Activated T-cell treated with anti-CD3 and anti-CD28 coated beads, Interleukin-2, amount 50 U/mL, for 1 hour (primary cell): ENCODE data around the gene XYLT1.
A peak's percentile ranks its signal among the peaks of the same experiment; 100 is the strongest.
"Not testable (repeated sequence)": the region's sequence is repeated elsewhere in the genome, so short reads cannot be mapped to it uniquely, and the experiment has no call there.

ENCODE experiments used
- DNase-seq: peaks from one replicate; pipeline ENCODE4 v3.0.0-alpha.2; 2020

The XYLT1 gene

GRCh38 chr16:17423221-17423620, 47.5 kb downstream of the XYLT1 start:
- no peak for DNase-seq

GRCh38 chr16:17420816-17421215, 49.9 kb downstream of the XYLT1 start:
- no peak for DNase-seq

- DNase-seq = no peak
These were observed 51.5 kb downstream of the XYLT1 start for GRCh38 chr16:17419266-17419665.

- DNase-seq = no peak
These were observed 53.0 kb downstream of the XYLT1 start for GRCh38 chr16:17417740-17418139.

GRCh38 chr16:17416461-17417311, 54.1 kb downstream of the XYLT1 start:
- peak; percentile 53 for DNase-seq

- DNase-seq = no peak
These were observed 55.8 kb downstream of the XYLT1 start for GRCh38 chr16:17414916-17415315.

DNA sequence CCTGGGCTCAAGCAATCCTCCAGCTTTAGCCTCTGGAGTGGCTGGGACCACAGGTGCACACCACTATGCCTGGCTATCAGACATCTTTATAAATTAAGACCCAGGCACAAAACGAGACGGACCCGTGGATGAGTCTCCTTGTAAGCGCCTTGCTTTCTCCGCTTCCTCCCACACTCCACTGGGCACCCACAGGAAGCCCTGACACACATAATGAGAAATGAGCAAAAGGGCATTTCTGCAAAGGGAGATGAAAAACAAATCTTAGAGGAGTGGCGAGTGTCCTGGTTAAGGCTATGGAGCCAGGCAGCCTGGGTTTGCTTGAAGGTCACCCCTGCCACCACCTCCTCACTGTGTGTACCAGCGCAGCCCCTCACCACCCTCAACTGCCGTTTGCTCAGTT, 56.3 kb downstream of the XYLT1 start:
- no peak for DNase-seq

DNA sequence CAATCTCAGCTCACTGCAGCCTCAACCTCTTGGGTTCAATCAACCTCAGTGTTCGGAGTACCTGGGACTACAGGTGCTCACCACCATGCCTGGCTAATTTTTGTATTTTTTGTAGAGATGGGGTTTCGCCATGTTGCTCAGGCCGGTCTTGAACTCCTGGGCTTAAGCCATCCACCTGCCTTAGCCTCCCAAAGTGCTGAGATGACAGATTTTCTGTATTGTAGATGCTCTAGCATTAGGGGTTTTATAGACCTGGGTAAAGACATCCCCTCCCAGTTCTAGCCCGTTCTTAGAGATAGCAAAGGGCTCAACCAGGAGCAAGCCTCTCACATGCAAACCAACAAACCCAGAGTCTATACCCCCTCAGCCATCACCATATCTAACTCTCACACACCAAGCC, 57.3 kb downstream of the XYLT1 start:
- DNase-seq = no peak

DNA sequence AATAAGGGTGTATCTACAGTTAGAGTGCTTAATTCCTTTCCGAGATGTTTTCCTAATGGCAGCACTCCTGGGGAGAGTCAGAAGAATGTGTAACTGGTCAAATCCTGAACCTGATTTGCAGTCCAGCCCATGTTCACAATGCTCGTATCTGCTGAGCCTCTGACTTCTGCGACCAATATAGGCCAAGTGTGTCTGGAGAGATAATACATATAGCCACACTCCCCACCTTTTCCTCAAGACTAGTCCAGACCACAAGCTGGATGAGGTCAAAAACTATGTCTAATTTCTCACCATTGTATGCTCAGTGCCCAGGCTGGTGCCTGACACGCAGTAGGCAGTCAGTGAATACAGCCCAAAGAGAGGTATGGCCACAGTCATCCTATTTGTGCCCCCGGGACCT, 58.0 kb downstream of the XYLT1 start:
- DNase-seq = no peak

DNA sequence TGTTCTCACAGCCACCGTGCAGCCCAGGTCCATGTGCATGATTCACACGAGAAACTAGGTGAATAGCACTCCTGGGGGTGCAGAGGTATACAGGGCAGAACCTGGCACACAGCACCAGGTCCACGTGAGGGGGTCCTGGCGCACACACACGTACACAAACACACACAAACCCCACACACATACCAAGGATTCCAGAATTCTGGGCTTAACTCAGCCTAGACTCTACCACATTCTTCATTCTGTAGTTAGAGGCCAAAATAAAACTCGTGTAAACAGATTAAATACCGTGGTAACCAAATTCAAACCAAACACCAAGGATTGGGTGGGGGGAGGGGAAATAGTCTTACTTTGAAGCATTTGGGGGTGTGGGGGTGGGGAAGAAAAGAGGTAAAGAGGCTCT, 58.5 kb downstream of the XYLT1 start:
- no peak for DNase-seq

- no peak for DNase-seq
These were observed 59.5 kb downstream of the XYLT1 start for GRCh38 chr16:17411263-17411662.

- not testable (repeated sequence) for DNase-seq
These were observed 60.4 kb downstream of the XYLT1 start for GRCh38 chr16:17410316-17410715.

GRCh38 chr16:17409894-17410293, 60.9 kb downstream of the XYLT1 start:
- no peak for DNase-seq

DNA sequence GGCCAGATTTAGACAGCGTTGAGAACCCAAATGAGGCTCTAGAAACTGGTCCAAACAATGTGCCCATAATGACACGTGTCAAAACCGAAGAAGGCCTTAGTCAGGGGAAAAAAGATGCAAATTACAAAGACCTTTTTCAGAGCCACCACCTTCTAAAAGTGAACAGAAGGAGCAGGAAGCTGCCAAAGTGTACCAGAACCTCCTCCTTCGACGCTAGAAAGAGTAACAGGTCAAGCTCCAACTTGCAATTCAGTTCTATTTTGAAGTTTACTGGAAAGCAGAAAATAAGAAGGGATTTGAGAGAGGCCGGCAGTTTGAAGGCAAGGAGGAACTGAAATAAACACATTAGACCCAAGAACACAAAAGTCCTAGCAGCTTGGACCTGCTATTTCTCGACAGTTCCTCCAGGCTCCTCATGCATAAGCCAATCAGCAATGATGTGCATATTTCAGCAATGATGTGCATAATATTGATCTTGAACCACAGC, 61.8 kb downstream of the XYLT1 start:
- no peak for DNase-seq

GRCh38 chr16:17408296-17408695, 62.5 kb downstream of the XYLT1 start:
- no peak for DNase-seq

GRCh38 chr16:17407321-17407720, 63.4 kb downstream of the XYLT1 start:
- DNase-seq = no peak

- DNase-seq = no peak
These were observed 65.6 kb downstream of the XYLT1 start for GRCh38 chr16:17404941-17405689.

GRCh38 chr16:17403859-17404545, 66.8 kb downstream of the XYLT1 start:
- DNase-seq = no peak

DNA sequence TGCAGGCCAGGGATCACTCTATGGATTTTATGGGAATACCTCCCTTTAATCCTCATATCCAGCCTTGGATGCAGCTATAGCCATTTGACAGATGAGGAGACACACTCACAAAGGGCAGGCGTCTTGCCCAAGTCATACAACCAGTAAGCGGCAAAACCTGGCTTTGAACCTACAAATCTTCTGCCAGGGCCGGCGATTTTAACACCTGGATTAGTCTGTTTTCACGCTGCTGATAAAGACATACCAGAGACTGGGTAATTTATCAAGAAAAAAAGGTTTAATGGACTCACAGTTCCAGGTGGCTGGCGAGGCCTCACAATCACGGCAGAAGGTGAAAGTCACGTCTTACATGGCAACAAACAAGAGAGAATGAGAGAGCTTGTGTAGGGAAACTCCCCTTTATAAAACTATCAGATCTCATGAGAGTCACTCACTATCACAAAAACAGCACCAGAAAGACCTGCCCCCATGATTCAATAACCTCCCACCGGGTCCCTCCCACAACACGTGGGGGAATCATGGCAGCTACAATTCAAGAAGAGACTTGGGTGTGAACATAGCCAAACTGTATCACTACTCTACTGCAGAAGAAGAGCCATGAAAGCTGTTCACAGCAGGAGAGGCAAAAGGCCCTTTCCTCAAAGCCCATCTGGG, 67.5 kb downstream of the XYLT1 start:
- no peak for DNase-seq

DNA sequence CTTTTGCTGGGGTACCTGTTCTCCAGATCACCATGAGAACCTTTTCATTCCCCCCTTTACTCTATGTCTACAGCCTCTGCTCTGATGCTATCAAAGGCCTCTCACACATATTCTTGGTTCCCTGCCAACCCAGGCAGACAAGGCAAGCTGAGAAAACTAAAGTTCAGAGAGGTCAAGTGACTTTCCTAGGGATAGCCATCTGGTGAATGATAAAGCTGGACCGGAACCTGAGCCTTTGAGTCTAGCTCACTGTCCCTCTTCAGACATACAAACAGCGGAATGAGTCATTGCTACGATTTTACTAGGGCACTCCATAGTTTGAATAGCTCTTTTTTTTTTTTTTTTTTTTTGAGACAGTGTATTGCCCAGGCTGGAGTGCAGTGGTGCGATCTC, 73.3 kb downstream of the XYLT1 start:
- DNase-seq = no peak

DNA sequence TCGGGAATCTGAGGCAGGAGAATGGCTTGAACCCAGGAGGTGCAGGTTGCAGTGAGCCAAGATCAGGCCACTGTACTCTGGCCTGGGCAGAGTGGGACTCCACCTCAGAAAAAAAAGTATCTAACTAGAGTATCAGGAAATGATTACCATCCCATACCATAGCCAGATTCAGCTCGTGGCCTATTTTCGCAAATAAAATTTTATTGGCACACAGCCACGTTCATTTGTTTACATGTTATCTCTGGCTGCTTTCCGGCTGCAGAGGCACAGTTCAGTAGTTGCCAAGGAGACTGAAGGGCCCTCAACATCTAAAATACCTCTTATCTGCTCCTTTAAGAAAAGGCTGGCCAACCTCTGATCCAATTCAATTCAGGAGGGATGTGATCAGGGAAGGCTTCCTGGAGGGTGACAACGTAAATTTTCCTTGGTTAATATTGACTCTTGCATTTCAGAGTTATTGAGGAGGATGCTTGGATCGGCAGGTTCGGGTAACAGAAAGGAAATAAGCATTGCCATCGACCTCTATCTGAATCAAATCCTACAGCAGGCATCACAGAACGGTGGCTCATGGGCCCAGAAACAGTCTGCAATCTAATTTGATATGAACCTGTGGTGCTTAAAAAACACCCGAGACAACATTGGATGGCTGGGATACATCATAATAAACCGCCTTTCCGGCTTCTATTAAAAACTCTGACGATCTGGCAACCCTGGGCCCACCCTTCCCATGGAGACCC, 73.8 kb downstream of the XYLT1 start:
- no peak for DNase-seq

DNA sequence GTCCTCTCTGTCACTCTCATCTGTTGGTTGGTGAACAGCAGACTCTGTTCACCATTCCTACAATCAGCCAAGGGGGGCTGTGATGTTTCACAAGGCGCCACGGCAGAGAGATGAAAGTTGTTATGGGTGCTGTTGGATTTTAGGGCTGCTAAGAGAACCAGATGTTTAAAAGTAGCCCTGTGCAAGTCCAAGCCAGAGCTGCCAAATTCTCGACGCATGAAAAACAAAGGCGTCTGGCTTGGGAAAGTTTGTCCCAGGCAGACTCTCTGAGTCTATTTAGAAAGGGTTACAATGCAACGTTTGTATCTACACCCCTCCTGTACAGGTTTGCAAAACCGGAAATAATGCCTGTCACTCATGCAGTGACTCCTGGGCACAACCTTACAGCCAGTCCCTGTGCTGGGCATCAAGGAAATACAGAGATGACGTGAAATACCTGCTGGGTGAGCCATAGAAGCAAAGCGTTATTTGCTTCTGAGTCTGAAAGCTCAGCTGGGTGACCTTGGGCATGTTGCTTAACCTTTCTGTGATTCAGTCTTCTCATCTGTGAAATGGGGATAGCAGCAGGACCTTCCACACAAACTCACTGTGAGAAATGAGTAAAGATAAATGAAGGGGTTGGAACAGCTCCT, 74.8 kb downstream of the XYLT1 start:
- DNase-seq = no peak
